Stimulated activated CD4-positive, alpha-beta T cell treated with anti-CD3 and anti-CD28 coated beads, TNF-alpha, amount 100 ng/mL, for 1 hour (primary cell): ENCODE measurements around the gene RPP40.

Experiments used
- DNase-seq, 3 donors: peaks; one replicate each; pipeline ENCODE4 v3.0.0-alpha.2; 2020; ENCODE audit warnings: low read depth in 3 of 3, low spot score in 1 of 3

Gene RPP40

GRCh38 chr6:4970739-4971395 is 33.0 kb downstream of the RPP40 start:
- no peak for DNase-seq

DNA sequence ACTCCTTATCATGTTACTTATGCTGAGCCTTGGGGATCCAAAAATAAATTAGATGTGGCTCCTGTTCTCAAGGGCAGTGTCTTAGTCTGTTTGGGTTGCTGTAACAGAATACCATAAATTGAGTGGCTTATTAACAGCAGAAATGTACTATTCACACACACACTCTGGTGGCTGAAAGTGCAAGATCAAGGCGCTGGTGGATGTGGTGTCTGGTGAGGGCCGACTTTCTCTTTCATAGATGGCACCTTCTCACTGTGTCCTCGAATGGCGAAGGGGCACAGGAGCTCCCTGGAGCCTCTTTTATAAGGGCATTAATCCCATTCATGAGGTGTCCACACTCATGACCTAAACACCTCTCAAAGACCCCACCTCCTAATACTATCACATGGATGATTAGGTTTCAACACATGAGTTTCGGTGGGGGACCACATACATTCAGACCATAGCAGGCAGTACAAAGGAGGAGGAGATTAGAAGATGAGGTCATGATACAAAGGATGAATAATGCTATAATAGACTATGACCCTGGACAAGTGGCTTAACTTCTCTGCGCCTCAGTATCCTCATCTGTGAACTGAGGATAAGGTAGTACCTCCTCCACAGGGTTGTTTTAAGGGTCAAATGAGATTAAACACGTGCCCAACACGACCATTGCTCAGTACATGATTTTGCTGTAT is 34.1 kb downstream of the RPP40 start:
- no peak for DNase-seq

GRCh38 chr6:4967301-4968030 is 36.4 kb downstream of the RPP40 start:
- no peak for DNase-seq

- DNase-seq, result no peak
Observed at GRCh38 chr6:4965562-4966389, 38.1 kb downstream of the RPP40 start.

DNA sequence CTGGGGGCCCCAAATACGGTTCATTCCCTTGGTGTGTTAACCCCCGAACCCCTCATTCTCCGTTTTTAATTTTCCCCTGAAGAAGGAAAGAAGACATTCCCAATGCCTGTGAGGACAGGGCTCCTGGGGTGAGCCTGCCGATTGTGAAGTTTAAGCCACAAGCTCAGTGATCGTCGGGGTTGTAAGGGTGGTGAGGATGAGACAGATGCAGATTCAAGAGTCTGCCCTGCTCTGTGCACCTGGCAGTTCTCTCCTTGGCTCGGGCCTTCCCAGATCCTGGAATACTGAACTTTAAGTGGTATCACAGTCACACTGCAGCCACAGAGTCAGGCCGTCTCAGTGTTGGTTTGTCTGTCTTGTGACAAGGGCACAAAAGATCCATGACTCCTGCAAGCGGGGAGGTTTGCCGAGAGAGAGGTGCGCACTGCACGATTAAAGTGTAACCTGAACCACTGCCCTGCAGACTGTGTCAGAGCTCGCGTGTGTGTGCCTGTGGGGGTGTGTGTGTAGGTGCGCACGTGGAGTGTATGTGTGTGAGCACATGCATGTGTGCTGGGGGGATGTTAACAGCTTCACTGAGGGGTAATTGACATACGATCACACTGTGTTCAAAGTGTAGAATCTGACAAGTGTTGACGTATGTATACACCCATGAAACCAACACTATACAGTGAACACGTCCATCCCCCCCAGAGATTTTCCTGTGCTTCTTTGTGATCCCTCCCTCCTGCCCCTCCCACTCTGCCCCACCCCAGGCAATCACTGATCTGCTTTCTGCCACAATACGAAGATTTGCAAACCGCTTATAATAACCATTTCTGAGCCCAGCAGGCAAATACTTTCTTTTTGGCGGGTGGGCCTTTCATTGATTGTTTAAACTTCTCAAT is 38.9 kb downstream of the RPP40 start:
- no peak for DNase-seq

DNA sequence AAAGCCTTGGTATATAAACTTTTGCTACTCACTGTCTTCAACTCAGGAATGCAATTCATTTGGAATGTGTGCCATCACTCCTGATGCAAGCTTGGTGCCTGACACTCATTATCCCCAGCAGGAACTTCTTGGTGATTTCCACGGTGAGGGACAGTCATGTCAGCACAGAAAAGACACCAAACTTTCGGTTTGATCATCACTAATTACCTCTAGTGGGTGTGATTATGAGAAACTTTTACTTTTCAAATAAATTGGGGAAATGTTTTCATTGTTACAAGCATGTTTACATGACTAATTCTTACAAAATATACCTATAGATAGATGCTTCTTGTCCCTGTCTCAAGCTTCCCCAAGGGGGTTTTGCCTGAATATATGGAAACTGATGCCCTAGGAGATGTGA is 40.9 kb downstream of the RPP40 start:
- DNase-seq, result no peak

DNA sequence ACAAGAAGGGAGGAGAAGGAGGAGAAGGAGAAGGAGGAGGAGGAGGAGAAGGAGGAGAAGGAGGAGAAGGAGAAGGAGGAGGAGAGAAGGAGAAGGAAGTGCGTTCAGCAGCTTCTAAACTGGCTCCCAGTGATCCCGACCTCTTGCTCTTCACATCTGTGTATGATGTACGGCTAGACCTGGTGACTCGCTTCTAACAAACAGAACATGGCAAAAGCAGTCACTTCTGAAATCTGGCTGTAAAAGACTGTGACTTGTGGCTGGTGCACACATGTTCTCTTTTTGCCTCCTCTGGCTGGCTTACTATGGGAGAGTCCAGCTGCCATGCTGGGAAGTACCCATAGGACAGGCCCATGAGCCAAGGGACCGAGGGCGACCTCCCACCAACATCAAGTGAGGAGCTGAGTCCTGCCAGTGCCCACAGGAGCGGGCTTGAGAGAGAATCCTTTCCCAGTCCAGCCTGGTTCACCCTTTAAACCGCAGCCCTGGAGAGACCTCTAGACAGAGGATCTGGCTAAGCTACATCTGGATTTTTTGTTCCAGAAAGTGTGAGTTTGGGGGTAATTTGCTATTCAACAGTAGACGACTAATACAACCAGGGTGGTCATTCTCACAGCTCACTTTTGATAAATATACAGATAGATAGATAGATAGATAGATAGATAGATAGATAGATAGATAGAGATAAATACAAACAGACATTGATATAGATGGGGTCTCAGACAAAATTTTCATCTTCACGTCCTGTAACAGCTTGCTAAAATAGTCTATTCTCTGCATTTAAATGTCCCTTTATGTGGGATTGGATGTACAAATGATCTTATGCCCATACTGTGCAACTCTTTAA is 42.3 kb downstream of the RPP40 start:
- no peak for DNase-seq

DNA sequence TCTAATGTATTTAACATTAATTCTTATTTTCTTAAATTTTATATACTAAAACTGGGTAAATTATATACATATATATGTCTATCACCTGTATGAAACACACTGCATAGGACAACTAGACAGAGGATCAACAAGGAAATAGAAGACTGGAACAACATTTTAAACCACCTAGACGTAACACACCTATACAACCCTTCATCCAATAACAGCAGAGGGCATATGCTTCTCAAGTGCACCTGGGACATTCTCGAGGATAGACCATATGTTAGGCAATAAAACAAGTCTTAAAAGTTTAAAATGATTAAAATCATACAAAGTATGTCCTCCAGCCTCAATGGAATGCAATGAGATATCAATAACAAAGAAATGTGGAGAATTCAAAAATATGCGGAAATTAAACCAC is 45.2 kb downstream of the RPP40 start:
- no peak for DNase-seq

DNA sequence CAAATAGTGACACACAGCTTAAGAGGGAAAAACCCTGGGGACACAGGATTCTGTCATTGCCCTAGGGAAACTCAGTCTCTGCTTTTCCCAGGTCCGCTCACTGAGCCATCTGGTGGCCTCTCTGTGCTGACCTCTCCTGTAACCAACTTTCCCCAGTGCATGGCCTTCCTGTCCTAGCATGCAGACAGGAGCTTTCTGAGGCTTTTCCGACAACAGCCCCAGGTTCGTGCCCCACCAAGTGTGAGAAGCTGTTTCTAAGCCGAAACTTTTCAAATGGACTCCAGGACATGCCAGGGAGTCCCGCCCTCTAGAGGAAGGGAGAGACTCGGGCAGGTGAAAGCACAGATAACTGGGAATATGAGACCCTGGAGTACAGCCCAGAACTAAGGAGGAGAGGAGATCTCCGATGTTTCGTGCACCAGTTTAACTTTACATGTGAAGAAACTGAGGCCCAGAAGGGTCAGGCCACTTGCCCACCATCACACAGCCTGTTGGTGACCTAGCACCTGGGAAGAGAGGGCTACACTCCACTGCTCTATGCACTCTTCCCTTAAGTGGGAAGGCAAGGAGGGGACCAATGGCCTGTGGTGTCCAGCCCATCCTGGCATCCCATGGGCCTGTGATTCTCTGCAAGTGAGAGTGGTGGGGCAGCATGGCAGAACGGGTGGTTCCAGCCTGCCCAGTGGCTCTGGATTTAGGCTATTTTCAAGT is 46.2 kb downstream of the RPP40 start:
- no peak for DNase-seq

DNA sequence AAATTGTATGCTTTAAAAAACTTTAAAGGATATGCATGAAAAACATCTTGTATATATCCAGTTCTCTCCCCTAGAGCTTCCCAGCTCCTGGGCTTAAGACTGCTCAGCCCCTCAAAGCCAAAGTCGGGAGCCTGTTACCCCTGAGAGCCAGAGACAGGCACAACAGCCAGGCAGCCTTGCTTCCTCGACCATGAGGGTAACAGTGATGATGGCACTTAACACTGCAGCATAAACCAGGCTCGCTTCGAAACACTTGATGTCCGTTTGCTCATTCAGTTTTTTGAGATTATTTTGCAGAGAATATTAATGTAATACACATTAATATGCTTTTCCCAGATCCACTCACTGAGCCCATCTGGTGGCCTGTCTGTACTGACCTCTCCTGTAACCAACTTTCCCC is 47.2 kb downstream of the RPP40 start:
- DNase-seq, result no peak

GRCh38 chr6:4953440-4953839 is 50.4 kb downstream of the RPP40 start:
- no peak for DNase-seq

GRCh38 chr6:4950836-4951533 is 52.9 kb downstream of the RPP40 start:
- DNase-seq, result no peak

DNA sequence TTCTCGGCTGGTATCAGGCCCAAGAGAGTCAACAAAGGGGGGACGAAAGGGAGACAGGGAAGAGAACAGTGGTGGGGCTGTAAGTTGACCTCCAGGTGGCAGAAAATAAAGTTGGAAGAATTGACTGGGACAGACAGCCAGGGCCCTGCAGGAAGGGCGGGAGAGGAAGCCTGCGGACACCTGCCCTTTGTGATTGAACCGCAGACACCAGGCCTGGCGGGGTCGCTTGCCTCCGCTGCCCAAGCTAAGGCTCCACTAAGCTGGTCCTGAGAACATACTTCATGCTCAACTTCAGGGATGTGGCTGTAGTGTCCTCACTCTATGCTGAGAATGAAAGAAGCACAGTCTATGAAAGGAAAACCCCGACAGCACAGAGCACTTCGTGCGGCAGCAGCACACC is 53.8 kb downstream of the RPP40 start:
- DNase-seq, result no peak

DNA sequence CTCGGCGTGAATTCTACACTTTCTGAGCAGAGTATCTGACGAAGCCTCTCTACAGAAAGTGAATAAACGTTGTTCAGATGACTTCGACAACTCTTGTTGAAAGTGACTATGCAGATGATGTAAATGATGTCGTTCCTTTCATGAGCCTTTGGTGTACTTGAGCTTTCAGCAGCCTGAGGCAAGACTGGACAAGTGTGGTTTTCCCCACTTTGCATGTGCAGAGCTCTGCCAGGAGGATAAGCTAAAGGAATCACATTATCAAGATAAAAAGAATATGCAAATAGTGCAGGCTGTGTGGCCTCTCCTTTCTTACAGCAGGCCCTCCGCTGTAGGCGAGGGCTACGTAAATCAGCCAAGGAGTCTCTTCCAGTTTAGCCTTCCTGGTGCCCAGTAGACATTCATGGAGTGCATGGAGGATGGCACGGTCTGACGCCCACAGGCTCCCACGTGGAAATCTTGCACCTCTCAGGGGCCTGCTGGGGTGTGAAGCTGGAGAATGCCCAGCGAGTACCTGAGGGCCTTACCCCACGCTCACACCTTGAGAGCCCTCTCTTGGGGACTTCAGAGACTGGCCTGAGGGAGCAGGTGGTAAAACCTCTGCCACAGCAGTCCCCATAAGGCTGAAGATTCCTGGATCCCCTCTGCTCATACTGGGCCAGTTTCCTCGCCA is 54.9 kb downstream of the RPP40 start:
- no peak for DNase-seq

DNA sequence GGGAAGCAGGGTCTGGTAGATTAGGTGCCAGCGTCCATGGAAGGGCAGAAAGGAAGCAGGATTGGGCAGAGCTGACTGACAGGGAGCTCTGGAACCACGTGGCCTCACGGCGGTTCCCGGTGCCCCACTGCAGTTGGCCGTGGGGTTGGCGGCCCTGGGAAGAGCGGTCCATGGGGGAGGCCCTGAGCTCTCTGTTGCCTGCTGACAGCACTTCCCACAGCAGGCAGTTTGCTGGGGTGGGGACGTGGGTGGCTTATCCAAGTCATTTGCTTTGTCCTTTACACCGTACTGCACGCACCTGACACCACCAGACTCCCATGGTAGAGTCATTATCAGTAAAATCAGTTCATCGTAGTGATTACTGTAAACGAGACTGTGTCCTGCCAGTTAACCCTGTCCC is 56.1 kb downstream of the RPP40 start:
- DNase-seq, result no peak

GRCh38 chr6:4946521-4946920 is 57.3 kb downstream of the RPP40 start:
- DNase-seq, result no peak
